ENCODE data around the gene PVALB. TPM values are rescaled to one million over a fixed set of nuclear protein-coding genes. Genes with fewer than 3 reads are reported as not detected.

The PVALB gene
- total and polyA plus RNA-seq, 2 donors (not counting 1 experiment from before 2014, with no cell fraction given), result not detected

GRCh38 chr22:36829370-36830002 is 12.7 kb upstream of the PVALB start:
- H3K4me1 ChIP-seq (ENCODE audit: control insufficient read depth in 2 of 2, insufficient read depth in 2 of 2, low read length in 2 of 2), result peaks cover 10 to 14% of the 10 kb centered on the region in 2 donors
- H4K20me1 ChIP-seq (ENCODE audit: control insufficient read depth, insufficient read depth, low read length, poor library complexity, severe bottlenecking), result no peaks in the 10 kb centered on the region
- Mint-ChIP-seq H3K4me3 (no peak overlapping the region), H3K9me3 (ENCODE audit: insufficient read depth) (peaks cover 7% of the 10 kb centered on the region), H3K4me1 (peaks cover 15% of the 10 kb centered on the region), H3K27ac (no peak overlapping the region), H3K27me3 (peaks cover 30% of the 10 kb centered on the region)
- H2AFZ ChIP-seq (ENCODE audit: insufficient read depth, low read depth, low read length, poor library complexity, severe bottlenecking), result no peak overlapping the region
- no peaks in the 10 kb centered on the region for H3K79me2 ChIP-seq (ENCODE audit: control insufficient read depth, insufficient read depth, low read length)
- H3K4me2 ChIP-seq (replicated peaks; ENCODE audit: low read depth, low read length, poor library complexity, severe bottlenecking), result no peak overlapping the region
- no peak for ATAC-seq (ENCODE audit: low read depth)
- ChIA-PET CTCF (no interaction called here), POLR2A (no interaction called here)
- no CpG with 5 or more reads among the region's 5 CpGs for WGBS (ENCODE audit: insufficient coverage)
- peaks cover 0 to 19% (median 10%) of the 10 kb centered on the region in 3 donors for H3K9me3 ChIP-seq (ENCODE audit: control extremely low read depth in 1 of 3, control insufficient read depth in 2 of 3, insufficient read depth in 1 of 3, low read length in 2 of 3)
- TF ChIP-seq CTCF (IDR thresholded peaks at IDR 0.05) (no peak), EZH2 (IDR thresholded peaks at IDR 0.05; ENCODE audit: borderline replicate concordance, insufficient read depth, low read depth, low read length, poor library complexity, severe bottlenecking) (no peak)
- no peak overlapping the region for H3K9ac ChIP-seq (ENCODE audit: low read length)
- no peaks in the 10 kb centered on the region for H3K36me3 ChIP-seq (replicated peaks in 1 of 2; ENCODE audit: control extremely low read depth in 1 of 2, control insufficient read depth in 1 of 2, extremely low read depth in 1 of 2, insufficient read depth in 2 of 2, low read length in 1 of 2)
- peaks cover 0 to 20% (median 10%) of the 10 kb centered on the region in 4 experiments for H3K27me3 ChIP-seq (replicated peaks in 1 of 4; ENCODE audit: control extremely low read depth in 1 of 4, control insufficient read depth in 3 of 4, insufficient read depth in 4 of 4, low read length in 3 of 4)
- no peak overlapping the region for H3K4me3 ChIP-seq (ENCODE audit: control extremely low read depth in 1 of 5, extremely low read depth in 1 of 5, insufficient read depth in 1 of 5, low read depth in 2 of 5, low read length in 4 of 5)
- intact Hi-C loops (cut with micrococcal nuclease), result no loop called here
- no peak overlapping the region for H3K27ac ChIP-seq (ENCODE audit: low read length in 2 of 2)
- DNase-seq, result no peak

GRCh38 chr22:36828815-36829214 is 12.0 kb upstream of the PVALB start:
- Mint-ChIP-seq H3K4me1 (peaks cover 15% of the 10 kb centered on the region), H3K9me3 (ENCODE audit: insufficient read depth) (peaks cover 7% of the 10 kb centered on the region), H3K4me3 (no peak overlapping the region), H3K27ac (no peak overlapping the region), H3K27me3 (peaks cover 31% of the 10 kb centered on the region)
- peaks cover 10 to 14% of the 10 kb centered on the region in 2 donors for H3K4me1 ChIP-seq (ENCODE audit: control insufficient read depth in 2 of 2, insufficient read depth in 2 of 2, low read length in 2 of 2)
- ChIA-PET CTCF (no interaction called here), POLR2A (no interaction called here)
- no peak overlapping the region for H3K27ac ChIP-seq (ENCODE audit: low read length in 2 of 2)
- H2AFZ ChIP-seq (ENCODE audit: insufficient read depth, low read depth, low read length, poor library complexity, severe bottlenecking), result no peak overlapping the region
- H4K20me1 ChIP-seq (ENCODE audit: control insufficient read depth, insufficient read depth, low read length, poor library complexity, severe bottlenecking), result no peaks in the 10 kb centered on the region
- no peaks in the 10 kb centered on the region for H3K79me2 ChIP-seq (ENCODE audit: control insufficient read depth, insufficient read depth, low read length)
- 71% methylated on average over 3 of the region's 3 CpGs for WGBS (ENCODE audit: insufficient coverage)
- intact Hi-C loops (cut with micrococcal nuclease), result no loop called here
- no peak overlapping the region for H3K4me3 ChIP-seq (ENCODE audit: control extremely low read depth in 1 of 5, extremely low read depth in 1 of 5, insufficient read depth in 1 of 5, low read depth in 2 of 5, low read length in 4 of 5)
- H3K9me3 ChIP-seq (ENCODE audit: control extremely low read depth in 1 of 3, control insufficient read depth in 2 of 3, insufficient read depth in 1 of 3, low read length in 2 of 3), result peaks cover 0 to 14% (median 8%) of the 10 kb centered on the region in 3 donors
- ATAC-seq (ENCODE audit: low read depth) (no peak), DNase-seq (no peak)
- peaks cover 0 to 21% (median 10%) of the 10 kb centered on the region in 4 experiments for H3K27me3 ChIP-seq (replicated peaks in 1 of 4; ENCODE audit: control extremely low read depth in 1 of 4, control insufficient read depth in 3 of 4, insufficient read depth in 4 of 4, low read length in 3 of 4)
- no peaks in the 10 kb centered on the region for H3K36me3 ChIP-seq (replicated peaks in 1 of 2; ENCODE audit: control extremely low read depth in 1 of 2, control insufficient read depth in 1 of 2, extremely low read depth in 1 of 2, insufficient read depth in 2 of 2, low read length in 1 of 2)
- no peak overlapping the region for H3K9ac ChIP-seq (ENCODE audit: low read length)
- TF ChIP-seq EZH2 (IDR thresholded peaks at IDR 0.05; ENCODE audit: borderline replicate concordance, insufficient read depth, low read depth, low read length, poor library complexity, severe bottlenecking) (no peak), CTCF (IDR thresholded peaks at IDR 0.05) (no peak)
- H3K4me2 ChIP-seq (replicated peaks; ENCODE audit: low read depth, low read length, poor library complexity, severe bottlenecking), result no peak overlapping the region
